GM18870 (cell line): ENCODE data around the gene LUZP1.

Experiments used
- ATAC-seq: cut with Tn5 transposase; IDR thresholded peaks from one replicate; pipeline ENCODE4 v1.9.1; 2021; ENCODE audit warnings: moderate library complexity; ENCODE audit not compliant: unreplicated experiment

Gene LUZP1

GRCh38 chr1:23156940-23157339, 11.7 kb downstream of the LUZP1 start:
- ATAC-seq: no peak

GRCh38 chr1:23152966-23153684, 15.5 kb downstream of the LUZP1 start:
- ATAC-seq: no peak

DNA sequence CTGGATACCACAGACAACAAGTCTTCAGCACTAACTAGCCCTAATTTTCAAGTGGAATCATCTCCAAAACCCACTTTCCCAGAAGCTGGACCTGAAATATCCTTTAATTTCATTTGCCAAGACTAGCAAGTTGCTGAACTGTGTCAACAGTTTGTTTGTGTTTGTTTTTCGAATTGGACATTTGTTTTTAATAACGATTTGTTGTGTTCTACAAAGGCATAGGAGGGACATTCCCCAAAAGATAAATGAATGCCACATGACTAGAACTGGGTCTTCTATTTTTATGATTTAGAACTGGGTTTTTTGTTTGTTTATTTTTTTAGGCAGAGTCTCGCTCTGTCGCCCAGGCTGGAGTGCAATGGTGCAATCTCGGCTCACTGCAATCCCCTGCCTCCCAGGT, 17.9 kb downstream of the LUZP1 start:
- no peak for ATAC-seq

GRCh38 chr1:23150125-23150524, 18.5 kb downstream of the LUZP1 start:
- ATAC-seq: no peak

- no peak for ATAC-seq
These were observed 19.5 kb downstream of the LUZP1 start for GRCh38 chr1:23149114-23149513.

DNA sequence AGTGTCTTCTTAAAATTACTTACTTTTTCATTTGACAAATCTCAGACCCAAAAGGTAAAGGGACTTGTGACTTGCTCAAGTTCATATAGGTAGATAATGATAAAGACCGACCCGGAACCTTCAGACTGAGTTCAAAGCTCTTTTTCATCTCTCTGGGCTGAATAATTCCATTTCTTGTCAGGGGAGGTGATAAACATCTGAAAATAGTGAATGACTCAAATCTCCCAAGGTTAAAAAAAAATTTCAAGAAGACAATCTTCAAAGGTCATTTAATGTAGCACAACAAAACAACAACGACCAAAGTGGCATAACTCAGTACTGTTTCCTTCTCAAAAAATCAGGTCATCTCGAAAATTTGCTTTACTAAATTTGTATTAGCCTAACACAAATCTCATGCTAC, 20.6 kb downstream of the LUZP1 start:
- no peak for ATAC-seq

GRCh38 chr1:23140940-23141596, 27.6 kb downstream of the LUZP1 start:
- ATAC-seq: no peak

GRCh38 chr1:23135268-23135667, 33.4 kb downstream of the LUZP1 start:
- no peak for ATAC-seq

- ATAC-seq: no peak
These were observed 34.6 kb downstream of the LUZP1 start for GRCh38 chr1:23134055-23134454.

DNA sequence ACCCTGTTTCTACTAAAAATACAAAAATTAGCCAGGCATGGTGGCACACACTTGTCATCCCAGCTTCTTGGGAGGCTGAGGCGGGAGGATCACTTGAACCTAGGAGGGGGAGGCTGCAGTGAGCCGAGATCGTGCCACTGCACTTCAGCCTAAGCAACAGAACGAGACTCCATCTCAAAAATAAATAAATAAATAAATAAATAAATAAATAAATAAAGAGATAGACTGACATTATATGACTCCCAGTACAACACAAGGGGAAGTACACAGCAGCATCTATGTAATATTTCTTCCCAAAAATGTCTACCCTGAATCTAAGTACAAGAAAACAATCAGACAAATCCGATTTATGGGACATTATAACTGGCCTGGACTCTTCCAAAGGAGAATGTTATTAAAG, 35.1 kb downstream of the LUZP1 start:
- no peak for ATAC-seq

DNA sequence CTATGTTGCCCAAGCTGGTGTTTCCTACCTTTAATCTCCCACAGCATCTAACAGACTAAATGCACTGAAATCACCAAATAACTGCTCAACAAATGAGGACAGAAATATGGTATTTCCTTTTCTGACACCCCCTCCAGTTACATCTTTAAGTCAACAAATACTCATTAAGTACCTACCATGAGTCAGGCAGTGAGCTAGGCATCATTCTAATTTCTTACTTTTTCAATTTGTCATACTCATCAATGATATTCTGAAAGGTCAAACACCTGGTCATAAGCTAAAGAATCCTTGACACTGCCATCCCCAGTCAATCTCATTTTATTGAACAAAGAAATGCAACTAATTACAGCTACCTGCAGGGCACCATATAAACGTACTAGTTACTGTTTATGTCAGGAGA, 36.6 kb downstream of the LUZP1 start:
- ATAC-seq: no peak

- ATAC-seq: no peak
These were observed 38.8 kb downstream of the LUZP1 start for GRCh38 chr1:23129846-23130245.

- no peak for ATAC-seq
These were observed 41.9 kb downstream of the LUZP1 start for GRCh38 chr1:23126801-23127200.

GRCh38 chr1:23126200-23126599, 42.5 kb downstream of the LUZP1 start:
- ATAC-seq: no peak

DNA sequence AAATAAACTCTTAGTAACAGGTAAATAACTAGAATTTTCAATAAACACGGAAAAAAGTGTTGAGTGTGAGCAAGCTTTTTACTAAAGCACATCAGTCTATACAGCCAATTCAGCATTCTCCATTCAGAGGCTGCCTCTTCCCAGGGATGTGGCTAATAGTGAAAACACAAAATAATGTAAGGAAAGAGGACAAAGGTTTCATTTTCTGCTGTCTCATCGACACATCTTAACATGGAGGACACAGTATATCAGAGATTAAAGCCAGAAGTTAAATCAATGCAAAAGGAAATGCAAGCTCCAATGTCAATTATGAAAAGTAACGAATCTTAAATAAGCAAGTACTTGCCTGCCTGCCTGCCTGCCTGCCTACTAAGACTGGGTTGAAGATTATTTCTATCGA, 43.2 kb downstream of the LUZP1 start:
- no peak for ATAC-seq

DNA sequence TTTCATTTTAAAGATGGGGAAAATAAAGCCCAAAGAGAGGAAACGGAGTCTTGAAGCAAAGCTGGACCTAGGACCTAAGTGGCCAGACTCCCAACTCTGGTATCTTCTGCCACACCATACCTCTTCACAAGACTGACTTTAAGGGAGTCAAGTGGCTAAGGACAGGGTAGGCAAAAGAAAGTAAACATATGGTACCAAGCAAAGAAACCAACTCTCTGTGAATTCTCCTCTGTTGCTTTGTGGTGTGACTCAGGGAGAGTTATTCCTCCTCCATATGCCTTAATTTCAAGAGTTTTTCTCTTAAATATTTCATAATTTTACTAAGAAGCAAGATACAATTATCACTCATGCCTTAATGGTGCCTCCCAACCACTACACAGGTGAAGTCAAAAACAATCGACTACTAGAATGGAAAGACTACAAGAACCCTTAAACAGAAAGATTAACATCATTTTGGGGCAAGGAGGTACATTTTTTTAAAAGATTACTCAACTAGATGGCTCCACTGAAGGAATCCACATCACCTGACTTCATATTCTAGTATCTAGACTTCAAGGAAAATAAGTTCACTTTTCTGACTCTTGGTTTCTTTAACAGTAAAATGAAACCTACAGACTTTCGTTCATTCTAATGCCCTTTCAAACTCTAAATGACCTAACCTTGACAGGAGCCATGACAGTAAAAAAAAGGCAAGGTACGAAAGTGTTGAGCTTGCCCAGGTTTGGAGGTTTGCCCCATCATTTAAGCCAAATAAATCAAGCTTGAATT, 44.2 kb downstream of the LUZP1 start:
- ATAC-seq: no peak

DNA sequence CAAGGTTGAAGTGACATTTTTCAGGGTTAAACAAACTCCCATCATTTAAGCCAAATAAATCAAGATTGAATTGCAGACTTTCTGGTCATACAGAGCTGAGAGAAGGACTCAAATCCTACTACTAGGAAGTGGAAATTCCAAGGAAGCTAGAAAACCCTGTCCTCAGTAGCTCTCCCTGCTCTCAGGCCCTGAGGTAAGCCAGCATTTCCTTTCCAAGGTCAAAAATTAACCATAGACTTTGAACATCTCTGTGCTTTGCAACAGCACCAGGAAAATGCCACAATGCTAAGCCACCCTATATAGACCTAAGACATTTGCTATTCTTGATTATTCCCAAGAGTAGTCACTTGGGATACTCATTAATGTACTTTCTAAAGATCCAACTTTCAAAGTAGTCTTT, 45.1 kb downstream of the LUZP1 start:
- ATAC-seq: no peak

GRCh38 chr1:23122796-23123195, 45.9 kb downstream of the LUZP1 start:
- no peak for ATAC-seq

- no peak for ATAC-seq
These were observed 46.5 kb downstream of the LUZP1 start for GRCh38 chr1:23122023-23122748.

- no peak for ATAC-seq
These were observed 48.3 kb downstream of the LUZP1 start for GRCh38 chr1:23120383-23120782.
